ENCODE measurements around the gene CLIC4. TPM values are rescaled to one million over a fixed set of nuclear protein-coding genes. Genes with fewer than 3 reads are reported as not detected.

CLIC4 gene
- total RNA-seq, 3 donors from 2014 or later (not counting 1 experiment from before 2014, with no cell fraction given) = 3.8 to 11.5 (median 5.0) TPM

GRCh38 chr1:24742090-24742938 is 2.9 kb upstream of the CLIC4 start:
- Mint-ChIP-seq H3K27ac (no peak overlapping the region), H3K4me3 (no peak overlapping the region), H3K9me3 (no peaks in the 10 kb centered on the region), H3K27me3 (ENCODE audit: low read depth in 2 of 2) (peaks cover 0 to 17% of the 10 kb centered on the region in 2 donors), H3K36me3 (no peaks in the 10 kb centered on the region), H3K4me1 (peaks cover 0 to 15% of the 10 kb centered on the region in 2 donors)
- no peak for DNase-seq
- ATAC-seq = no peak
- H3K9me3 ChIP-seq (ENCODE audit: control insufficient read depth, insufficient read depth, low read length) = no peaks in the 10 kb centered on the region
- peak overlapping the region; percentile 40 for H3K27ac ChIP-seq (ENCODE audit: low read length)
- H3K4me1 ChIP-seq (ENCODE audit: control insufficient read depth, insufficient read depth, low read length) = peaks cover 23% of the 10 kb centered on the region
- TF ChIP-seq CTCF (IDR thresholded peaks at IDR 0.05) = no peak
- H3K4me3 ChIP-seq (ENCODE audit: low read length) = no peak overlapping the region
- no peaks in the 10 kb centered on the region for H3K36me3 ChIP-seq (ENCODE audit: control insufficient read depth, insufficient read depth, low read length)
- intact Hi-C loops (cut with micrococcal nuclease) = no loop called here
- 72% methylated on average over 8 of the region's 9 CpGs for whole genome bisulfite sequencing (ENCODE audit: insufficient coverage)
- no peaks in the 10 kb centered on the region for H3K27me3 ChIP-seq (ENCODE audit: control insufficient read depth, insufficient read depth, low read length)

GRCh38 chr1:24743404-24744211 is 1.6 kb upstream of the CLIC4 start:
- Histone ChIP-seq H3K27ac (ENCODE audit: low read length) (no peak overlapping the region), H3K36me3 (ENCODE audit: control insufficient read depth, insufficient read depth, low read length) (no peaks in the 10 kb centered on the region), H3K4me3 (ENCODE audit: low read length) (no peak overlapping the region), H3K9me3 (ENCODE audit: control insufficient read depth, insufficient read depth, low read length) (no peaks in the 10 kb centered on the region), H3K4me1 (ENCODE audit: control insufficient read depth, insufficient read depth, low read length) (peaks cover 23% of the 10 kb centered on the region), H3K27me3 (ENCODE audit: control insufficient read depth, insufficient read depth, low read length) (no peaks in the 10 kb centered on the region)
- H3K27ac Mint-ChIP-seq = peak overlapping the region; percentile 56 to 90
- H3K27me3 Mint-ChIP-seq (ENCODE audit: low read depth in 2 of 2) = peaks cover 0 to 17% of the 10 kb centered on the region in 2 donors
- intact Hi-C loops (cut with micrococcal nuclease) = no loop called here
- peaks cover 0 to 15% of the 10 kb centered on the region in 2 donors for H3K4me1 Mint-ChIP-seq
- H3K36me3 Mint-ChIP-seq = no peaks in the 10 kb centered on the region
- DNase-seq (peak in 1 of 2 donors; percentile 9), ATAC-seq (no peak)
- TF ChIP-seq CTCF (IDR thresholded peaks at IDR 0.05) = no peak
- 79% methylated on average over 10 of the region's 10 CpGs for WGBS (ENCODE audit: insufficient coverage)
- H3K9me3 Mint-ChIP-seq = no peaks in the 10 kb centered on the region
- H3K4me3 Mint-ChIP-seq = peak overlapping the region; percentile 86

GRCh38 chr1:24745711-24746413 is 615 bp downstream of the CLIC4 start:
- no peaks in the 10 kb centered on the region for H3K36me3 ChIP-seq (ENCODE audit: control insufficient read depth, insufficient read depth, low read length)
- peak overlapping the region; percentile 55 for H3K4me3 ChIP-seq (ENCODE audit: low read length)
- H3K4me1 ChIP-seq (ENCODE audit: control insufficient read depth, insufficient read depth, low read length) = peaks cover 23% of the 10 kb centered on the region
- intact Hi-C loops (cut with micrococcal nuclease) = no loop called here
- no peak for ATAC-seq
- Mint-ChIP-seq H3K27me3 (ENCODE audit: low read depth in 2 of 2) (peaks cover 0 to 16% of the 10 kb centered on the region in 2 donors), H3K4me1 (peaks cover 0 to 20% of the 10 kb centered on the region in 2 donors), H3K4me3 (peak overlapping the region; percentile 90), H3K27ac (peak overlapping the region in 1 of 2 donors; percentile 51), H3K9me3 (no peaks in the 10 kb centered on the region), H3K36me3 (no peaks in the 10 kb centered on the region)
- no peak for TF ChIP-seq CTCF (IDR thresholded peaks at IDR 0.05)
- no peaks in the 10 kb centered on the region for H3K9me3 ChIP-seq (ENCODE audit: control insufficient read depth, insufficient read depth, low read length)
- WGBS (ENCODE audit: insufficient coverage) = under 1% methylated on average over 70 of the region's 70 CpGs
- H3K27ac ChIP-seq (ENCODE audit: low read length) = no peak overlapping the region
- no peaks in the 10 kb centered on the region for H3K27me3 ChIP-seq (ENCODE audit: control insufficient read depth, insufficient read depth, low read length)
- peak in 1 of 2 donors; percentile 48 for DNase-seq

Data from natural killer cell (primary cell).